WI38 (cell line): Measurements from ENCODE around the gene RCSD1.

Source experiments
- H3K4me3 ChIP-seq: 2 replicates; pipeline ENCODE4 v1.5.1; 2011; ENCODE audit warnings: low read depth, mild to moderate bottlenecking, control low read depth, low read length
- TF ChIP-seq, protein P1 (sequence below): IDR thresholded peaks from 2 replicates; pipeline ENCODE4 v1.5.1; 2012; ENCODE audit warnings: low read depth, mild to moderate bottlenecking, control low read depth, low read length

RCSD1 gene

DNA sequence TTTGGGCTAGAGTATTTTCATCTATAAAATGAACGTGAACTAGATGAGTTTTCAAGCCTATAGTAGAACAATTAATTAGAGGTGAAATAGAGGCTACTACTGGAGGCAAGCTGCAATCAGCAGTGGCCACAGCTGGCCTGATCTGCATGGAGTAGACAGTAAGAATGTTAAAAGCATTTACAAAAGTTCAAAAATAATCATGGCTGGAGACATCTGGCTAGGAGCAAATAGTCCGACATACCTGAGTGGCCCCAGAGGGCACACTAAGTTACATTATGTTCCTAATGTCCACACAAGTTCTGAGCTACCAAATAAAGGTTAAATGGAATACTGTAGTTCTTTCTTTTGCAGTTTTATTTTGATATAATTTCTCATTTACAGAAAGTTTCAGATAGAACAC is 119.7 kb downstream of the RCSD1 start:
- no peak overlapping the region for H3K4me3 ChIP-seq
- TF ChIP-seq, protein P1, sequence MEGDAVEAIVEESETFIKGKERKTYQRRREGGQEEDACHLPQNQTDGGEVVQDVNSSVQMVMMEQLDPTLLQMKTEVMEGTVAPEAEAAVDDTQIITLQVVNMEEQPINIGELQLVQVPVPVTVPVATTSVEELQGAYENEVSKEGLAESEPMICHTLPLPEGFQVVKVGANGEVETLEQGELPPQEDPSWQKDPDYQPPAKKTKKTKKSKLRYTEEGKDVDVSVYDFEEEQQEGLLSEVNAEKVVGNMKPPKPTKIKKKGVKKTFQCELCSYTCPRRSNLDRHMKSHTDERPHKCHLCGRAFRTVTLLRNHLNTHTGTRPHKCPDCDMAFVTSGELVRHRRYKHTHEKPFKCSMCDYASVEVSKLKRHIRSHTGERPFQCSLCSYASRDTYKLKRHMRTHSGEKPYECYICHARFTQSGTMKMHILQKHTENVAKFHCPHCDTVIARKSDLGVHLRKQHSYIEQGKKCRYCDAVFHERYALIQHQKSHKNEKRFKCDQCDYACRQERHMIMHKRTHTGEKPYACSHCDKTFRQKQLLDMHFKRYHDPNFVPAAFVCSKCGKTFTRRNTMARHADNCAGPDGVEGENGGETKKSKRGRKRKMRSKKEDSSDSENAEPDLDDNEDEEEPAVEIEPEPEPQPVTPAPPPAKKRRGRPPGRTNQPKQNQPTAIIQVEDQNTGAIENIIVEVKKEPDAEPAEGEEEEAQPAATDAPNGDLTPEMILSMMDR = no peak

DNA sequence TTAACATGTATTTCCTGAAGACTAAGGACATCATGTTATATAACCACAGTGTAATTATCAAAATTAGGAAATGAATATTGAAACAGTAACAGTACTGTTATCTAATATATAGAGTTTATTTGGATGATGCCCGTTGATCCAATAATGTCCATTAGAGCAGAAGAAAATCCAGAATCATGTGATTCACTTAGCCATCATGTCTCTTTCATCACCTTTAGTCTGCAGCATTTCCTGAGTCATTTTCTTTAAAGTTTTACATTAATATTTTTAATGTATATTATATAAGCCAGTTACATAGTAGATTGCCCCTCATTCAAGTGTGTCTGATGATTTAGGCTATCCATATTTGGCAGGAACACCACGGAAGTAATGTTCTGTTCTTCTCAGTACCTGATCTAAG is 120.6 kb downstream of the RCSD1 start:
- TF ChIP-seq, protein P1 = no peak
- H3K4me3 ChIP-seq = no peak overlapping the region

DNA sequence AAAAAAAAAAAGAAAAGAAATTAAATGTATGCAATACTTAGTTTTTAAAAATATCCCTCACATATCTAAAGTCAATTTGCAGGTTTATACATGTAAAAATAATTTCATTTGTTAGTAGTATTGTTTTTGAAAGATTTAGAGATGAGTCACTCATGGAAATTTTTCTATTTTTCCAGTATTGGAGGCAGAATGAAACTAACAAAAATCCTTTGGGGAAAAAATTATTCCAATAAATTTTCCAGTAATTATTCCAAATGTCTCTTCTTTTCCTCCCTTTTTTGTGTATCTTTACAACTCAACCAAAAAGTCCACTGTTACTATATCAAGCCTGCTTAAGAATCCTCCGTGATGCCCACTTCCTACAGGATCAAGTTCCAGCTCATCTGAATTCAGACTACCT is 121.6 kb downstream of the RCSD1 start:
- no peak overlapping the region for H3K4me3 ChIP-seq
- TF ChIP-seq, protein P1 = no peak

DNA sequence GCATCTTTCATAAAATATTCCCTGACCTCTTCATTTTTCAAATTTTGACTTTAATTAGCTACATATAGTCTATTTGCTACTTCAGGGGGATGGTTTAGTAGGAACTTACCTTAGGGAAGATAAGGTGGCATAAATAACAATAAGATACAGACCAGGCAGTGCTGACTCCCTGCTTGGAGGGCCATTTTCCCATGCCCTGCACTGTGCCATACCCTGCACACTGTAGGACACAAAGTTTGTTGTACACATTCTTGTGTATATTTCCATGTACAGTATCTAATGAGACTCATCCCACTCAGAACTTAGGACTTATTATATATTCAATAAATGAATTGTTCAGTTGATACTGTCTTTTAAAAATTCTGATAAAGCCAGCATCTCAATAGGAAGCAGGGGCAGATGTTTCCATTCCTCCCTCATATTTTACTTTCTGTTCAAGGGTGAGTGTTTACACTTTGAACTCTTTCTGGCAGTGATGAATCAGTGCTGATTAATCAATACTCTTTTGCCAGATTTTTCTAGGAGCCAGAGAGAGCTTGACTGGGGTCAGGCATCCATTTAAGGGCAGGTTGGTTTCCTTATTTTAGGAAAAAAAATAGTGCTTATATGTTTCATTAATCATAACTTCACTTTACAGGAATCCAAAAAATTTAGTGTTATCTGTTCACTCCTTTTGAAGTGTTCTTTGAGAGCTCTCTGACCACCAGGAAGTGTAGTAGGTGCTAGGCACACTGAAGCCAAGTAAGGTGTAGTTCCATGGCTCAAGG is 122.4 kb downstream of the RCSD1 start:
- no peak overlapping the region for H3K4me3 ChIP-seq
- TF ChIP-seq, protein P1 = no peak

DNA sequence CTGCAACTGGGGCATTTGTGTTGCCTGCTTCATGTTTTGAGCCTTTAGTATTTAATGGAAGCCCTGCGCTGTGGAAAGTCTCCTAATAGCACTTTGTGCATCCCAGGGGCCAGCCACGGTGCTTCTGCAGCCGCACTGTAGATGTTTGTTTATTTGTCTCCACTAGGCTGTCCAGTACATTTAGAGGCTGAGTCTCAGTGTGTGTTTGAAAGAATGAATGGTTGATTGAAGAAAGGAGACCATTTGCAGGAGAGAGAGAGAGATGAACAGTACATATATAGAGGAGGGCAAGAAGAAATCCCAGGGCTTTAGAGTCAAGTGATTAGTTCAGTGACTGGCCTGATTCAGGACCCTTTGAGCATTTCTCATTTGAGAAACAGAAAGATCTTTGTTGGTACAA is 125.6 kb downstream of the RCSD1 start:
- TF ChIP-seq, protein P1 = no peak
- no peak overlapping the region for H3K4me3 ChIP-seq
